GM18517 (cell line): Measurements from ENCODE around the gene TMEM234.

Experiments
- ATAC-seq: cut with Tn5 transposase; IDR thresholded peaks from one replicate; pipeline ENCODE4 v1.9.1; 2021; ENCODE audit warnings: mild to moderate bottlenecking, moderate library complexity; ENCODE audit not compliant: unreplicated experiment

TMEM234 gene

GRCh38 chr1:32240140-32240951 is 18.2 kb upstream of the TMEM234 start:
- no peak for ATAC-seq

GRCh38 chr1:32239790-32240139 is 17.6 kb upstream of the TMEM234 start:
- no peak for ATAC-seq

DNA sequence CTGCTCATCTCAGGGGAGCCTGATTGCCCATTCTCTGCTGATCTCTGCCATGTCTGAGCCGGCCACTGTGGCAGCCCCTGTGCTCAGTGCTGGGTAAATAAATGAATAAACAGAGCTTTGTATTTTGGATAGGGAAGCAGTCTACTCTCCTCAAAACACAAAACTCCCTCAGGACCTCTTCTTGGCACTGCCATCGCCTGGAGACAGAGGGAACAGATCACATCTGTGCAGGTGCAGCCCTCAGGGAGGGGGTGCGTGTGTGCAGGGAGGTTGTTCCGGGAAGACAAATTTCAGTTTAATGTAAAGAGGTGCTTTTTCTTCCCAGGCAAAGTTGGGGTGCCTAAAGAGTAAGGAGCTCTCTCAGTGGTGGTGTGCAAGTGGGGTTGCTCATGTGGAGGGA is 17.2 kb upstream of the TMEM234 start:
- no peak for ATAC-seq

DNA sequence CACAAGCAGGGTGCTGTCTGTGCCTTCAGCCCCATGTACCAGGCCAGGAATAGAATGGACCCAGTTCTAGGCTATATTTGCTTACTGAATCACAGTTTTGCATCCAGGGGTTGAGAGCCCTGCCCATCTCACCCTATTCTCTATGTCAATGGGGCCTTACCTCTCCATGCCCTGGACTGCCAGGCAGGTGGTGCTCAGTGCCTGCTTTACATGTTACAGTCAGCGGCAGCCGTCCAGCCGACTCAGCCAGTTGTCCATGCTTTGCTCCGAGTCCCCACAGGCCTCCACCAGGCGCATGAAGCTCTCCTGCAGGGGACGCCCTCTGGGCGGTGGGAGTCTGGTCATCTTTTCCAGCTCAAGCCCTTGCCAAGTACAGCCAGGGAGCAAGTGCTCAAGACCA is 12.6 kb upstream of the TMEM234 start:
- no peak for ATAC-seq

DNA sequence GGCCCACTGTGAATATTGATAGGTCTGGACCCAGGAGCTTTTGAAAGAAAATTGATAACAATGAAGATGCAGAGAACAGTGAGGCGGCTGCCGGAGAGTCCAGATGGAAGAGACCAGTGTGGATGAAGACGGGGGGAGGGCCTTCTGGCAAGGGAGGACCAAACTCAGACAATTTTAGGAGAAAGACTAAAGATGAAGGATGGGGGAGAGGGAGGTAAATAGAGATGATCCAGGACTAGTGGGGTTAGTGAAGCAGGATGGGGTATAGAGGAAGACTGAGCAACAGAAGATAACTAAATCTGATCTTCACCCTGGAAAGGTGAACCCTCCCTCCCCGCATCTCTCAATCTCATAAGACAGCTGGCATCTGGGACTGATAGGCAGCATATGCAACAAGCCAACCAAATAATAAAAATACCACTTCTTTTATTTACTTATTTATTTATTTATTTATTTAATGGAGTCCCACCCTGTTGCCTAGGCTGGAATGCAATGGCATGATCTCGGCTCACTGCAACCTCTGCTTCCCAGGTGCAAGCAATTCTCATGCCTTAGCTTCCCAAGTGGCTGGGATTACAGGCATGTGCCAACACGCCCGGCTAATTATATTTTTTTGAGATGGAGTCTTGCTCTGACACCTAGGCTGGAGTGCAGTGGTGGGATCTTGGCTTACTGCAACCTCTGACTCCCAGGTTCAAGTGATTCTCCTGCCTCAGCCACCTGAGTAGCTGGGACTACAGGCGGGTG is 10.6 kb upstream of the TMEM234 start:
- no peak for ATAC-seq

GRCh38 chr1:32231843-32232432 is 9.8 kb upstream of the TMEM234 start:
- no peak for ATAC-seq

GRCh38 chr1:32228771-32229170 is 6.6 kb upstream of the TMEM234 start:
- no peak for ATAC-seq

GRCh38 chr1:32224285-32224684 is 2.1 kb upstream of the TMEM234 start:
- ATAC-seq, result no peak

DNA sequence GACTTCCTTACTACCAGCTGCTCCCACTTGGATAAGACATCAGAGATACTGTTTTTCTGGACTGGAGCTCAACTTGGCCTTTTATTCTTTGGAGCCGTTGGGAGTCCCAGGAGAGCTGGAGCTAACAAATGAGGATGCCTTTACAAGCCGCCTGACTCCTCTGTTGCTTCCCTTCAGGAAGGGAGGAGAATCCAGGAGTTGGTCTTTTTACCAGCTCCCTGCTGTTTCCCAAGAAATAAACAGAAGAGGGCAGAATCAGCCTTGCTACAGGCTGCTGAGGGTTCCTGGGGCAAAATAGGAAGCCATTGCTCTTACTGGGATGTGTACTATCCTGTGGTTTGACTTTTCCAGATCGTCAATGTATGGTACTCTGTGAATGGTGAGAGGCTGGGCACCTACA is 1.5 kb upstream of the TMEM234 start:
- ATAC-seq, result no peak

- ATAC-seq, result no peak
These were observed 573 bp downstream of the TMEM234 start for GRCh38 chr1:32221581-32221979.

DNA sequence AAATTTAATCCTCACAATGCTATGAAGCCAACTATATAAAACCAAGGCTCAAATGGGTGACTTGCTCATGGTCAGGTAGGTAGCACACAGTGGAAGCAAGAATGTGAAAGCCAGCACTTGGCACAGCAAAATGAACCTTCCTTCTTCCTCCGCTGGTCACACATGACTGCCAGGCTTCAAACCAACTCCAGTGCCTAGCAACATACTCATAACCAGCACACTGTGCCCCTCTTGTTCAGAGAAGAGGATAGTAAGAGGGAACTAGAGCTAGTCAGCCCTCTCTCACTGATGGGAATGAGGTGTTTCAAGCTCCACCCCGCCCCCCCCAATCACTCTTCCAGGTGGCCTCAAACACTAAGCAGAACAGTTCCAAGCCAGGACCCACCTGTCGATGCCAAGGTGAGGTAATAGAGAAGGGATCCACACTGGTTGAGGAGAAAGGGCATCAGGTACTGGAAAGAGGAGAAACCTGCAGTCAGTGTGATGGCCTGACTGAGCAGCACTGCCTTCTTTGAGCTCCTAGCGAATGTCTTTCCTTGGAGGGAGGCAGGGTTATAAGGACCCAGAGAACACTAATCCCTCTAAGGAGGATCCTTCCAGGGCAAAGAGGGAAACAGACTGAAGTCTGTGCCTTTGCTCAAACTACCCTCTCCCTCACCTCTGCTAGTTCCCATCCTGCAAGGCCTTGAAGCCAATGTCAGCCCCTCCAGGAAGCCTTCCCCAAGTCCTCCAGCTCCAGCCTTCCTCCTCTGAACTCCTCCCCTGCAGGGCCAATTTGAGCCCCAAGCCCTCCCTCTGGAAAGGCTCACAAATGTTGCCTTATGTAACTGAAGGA is 1.2 kb downstream of the TMEM234 start:
- no peak for ATAC-seq

DNA sequence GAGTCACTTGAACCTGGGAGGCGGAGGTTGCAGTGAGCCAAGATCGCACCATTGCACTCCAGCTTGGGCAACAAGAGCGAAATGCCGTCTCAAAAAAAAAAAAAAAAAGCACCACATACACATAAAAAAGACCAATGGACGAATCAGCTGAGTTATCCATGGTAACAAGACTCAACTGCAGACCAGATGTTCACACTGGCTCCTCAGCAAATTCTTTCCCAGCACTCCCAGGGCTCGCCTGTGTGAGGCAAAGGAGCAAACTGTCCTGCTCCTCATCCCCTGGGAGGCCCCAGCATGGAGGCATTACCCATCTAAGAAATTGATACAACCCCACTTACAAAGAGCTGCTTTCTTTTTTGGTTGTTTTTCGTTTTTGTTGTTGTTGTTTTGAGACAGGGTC is 3.1 kb downstream of the TMEM234 start:
- no peak for ATAC-seq

DNA sequence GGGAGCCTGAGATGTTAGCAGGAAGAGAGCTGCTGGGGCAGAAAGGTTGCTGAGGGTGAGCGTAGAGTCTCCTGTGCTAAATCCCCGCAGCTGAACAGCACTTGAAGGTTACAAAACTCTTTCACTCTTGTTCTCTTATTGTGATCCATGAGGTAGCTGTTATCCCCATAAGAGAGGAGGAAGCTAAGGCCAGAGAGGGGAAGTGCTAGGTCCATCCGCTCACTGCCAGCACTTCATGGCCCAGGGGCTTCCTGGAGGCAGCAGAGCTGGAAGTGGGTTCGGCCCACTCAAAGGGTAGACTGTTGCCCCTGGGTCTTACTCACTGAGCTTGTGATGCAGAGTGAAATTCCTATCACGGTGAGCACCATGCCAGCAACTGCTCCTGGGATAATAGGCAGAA is 5.6 kb downstream of the TMEM234 start:
- ATAC-seq, result no peak

DNA sequence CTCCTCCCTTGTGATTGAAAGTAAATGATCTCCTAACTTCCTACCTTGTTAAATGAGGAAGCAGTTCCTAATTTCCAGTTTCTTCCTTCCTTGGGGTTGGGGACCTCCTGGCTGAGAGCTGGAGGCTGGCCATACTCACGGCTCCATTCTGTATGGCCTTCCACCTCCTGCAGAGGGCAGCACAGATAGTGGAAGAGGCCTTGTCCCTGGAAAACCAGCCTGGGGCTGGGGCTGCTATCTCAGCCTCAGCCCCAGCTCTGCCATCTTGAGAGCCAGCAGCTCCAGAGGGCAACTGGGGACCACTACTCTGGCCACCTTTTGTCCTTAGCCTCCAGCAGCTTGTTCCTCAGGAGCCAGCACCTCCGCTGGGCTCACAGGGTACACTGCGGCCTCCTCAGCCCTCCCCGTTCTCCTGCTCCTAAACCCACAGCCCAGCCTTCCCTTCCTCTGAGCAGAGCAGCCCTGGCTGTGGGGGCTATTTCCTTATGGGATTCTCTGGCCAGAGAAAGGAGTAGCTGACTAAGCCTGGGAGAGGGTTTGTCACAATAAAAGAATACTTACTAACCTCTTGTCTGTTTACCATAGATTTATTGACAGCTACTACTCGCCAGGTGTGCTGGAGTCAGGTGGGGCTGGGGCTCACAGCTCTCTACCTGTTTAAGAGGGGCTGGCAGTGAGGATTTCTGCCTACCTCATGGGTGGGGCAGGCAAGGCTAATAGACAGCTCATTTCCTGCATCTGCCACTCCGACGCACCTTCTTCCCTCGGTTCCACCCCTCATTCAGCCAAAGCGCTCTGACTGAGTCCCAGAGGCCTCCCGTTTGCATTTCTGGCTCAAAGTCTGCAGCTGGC is 6.3 kb downstream of the TMEM234 start:
- ATAC-seq, result no peak

GRCh38 chr1:32208891-32209328 is 13.2 kb downstream of the TMEM234 start, which contains the start of gene DCDC2B:
Gene DCDC2B (plus strand): TSS chr1:32209089. CDS start chr1:32209094, 5 bp downstream.
- ATAC-seq, result no peak

- no peak for ATAC-seq
These were observed 13.7 kb downstream of the TMEM234 start for GRCh38 chr1:32208469-32208868.

GRCh38 chr1:32205401-32206370 is 16.5 kb downstream of the TMEM234 start, which contains the start of gene IQCC:
Gene IQCC (plus strand): TSS chr1:32205671. CDS start chr1:32205682, 11 bp downstream.
- no peak for ATAC-seq

DNA sequence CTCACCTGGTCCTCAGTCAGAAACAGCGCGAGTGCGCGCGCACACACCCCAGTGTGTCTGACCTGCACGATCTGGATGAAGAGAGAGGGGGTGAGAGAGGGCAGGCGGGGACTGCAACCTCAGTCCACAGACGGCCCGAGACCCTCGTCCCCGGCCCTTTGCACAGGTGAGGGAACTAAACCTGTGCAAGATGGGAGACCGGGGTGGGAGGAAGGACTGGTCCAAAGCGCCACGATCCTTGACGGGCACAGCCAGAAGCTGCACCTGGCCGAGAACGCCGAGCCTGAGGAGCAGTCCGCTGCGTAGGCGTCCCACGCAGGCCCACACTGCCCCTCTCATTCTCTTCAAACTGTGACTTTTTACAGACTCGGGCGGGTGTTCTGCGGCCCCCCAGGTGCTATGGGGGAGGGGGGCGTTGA is 17.2 kb downstream of the TMEM234 start:
- ATAC-seq, result no peak
